ENCODE results near the gene MLPH. TPM values are rescaled to one million over a fixed set of nuclear protein-coding genes. Genes with fewer than 3 reads are reported as not detected.

Gene MLPH
- total and polyA plus RNA-seq, 4 donors: 71.0 to 295 (median 192) TPM

DNA sequence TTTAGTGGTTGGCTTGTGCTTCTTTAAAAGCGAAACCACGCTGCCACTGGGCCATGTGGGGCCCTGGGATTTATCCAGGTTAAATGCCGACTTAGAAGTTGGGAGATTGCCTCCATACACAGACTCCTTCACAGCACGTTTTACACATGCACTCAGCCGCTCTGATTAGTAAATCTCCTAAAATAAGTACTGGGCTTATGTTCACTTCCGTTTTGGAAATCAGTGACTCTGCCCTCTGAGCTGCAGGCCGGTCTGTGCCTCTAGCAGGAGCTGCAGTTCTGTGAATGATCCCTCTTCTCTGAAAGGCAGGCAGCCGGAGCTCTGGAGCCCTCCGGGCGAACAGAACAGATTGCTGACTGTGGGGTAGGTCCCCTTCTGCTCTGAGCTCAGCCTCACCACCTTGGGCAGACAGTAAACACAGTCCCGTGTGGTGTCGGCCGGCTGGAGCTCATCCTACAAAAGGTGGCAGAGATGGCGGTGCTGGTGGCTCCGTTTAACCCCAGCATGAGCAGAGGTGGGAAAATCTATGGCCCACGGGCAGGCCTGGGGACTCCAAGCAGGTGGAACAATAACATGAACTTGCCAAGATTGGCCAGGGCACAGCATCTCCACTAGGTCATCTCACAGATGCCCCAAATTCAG, 113.3 kb downstream of the MLPH start:
- 50 to 70% methylated on average over 16 of the region's 16 CpGs for WGBS, 2 donors
- no peaks in the 10 kb centered on the region for H3K36me3 ChIP-seq (ENCODE audit: control insufficient read depth in 4 of 4, insufficient read depth in 4 of 4, low read length in 4 of 4)
- TF ChIP-seq CTCF (IDR thresholded peaks at IDR 0.05; ENCODE audit: control extremely low read depth, extremely low read depth): no peak
- DNase-seq (peak; percentile 65 to 85 (median 78)), ATAC-seq (ENCODE audit: insufficient read depth, low FRiP score) (peak; percentile 47)
- H3K9ac ChIP-seq (ENCODE audit: insufficient read depth in 1 of 2, low read length in 2 of 2): peak overlapping the region in 1 of 2 donors; percentile 47
- no peaks in the 10 kb centered on the region for H3K27me3 ChIP-seq (ENCODE audit: control insufficient read depth in 3 of 3, insufficient read depth in 3 of 3, low read length in 2 of 3)
- H3K9me3 ChIP-seq (ENCODE audit: control insufficient read depth in 4 of 4, insufficient read depth in 3 of 4, low read length in 3 of 4): peaks cover 0 to 2% (median 0%) of the 10 kb centered on the region in 4 donors
- peaks cover 3 to 14% (median 5%) of the 10 kb centered on the region in 5 donors for H3K4me1 ChIP-seq (ENCODE audit: control insufficient read depth in 5 of 5, insufficient read depth in 5 of 5, low read length in 5 of 5)
- no peak overlapping the region for H3K4me3 ChIP-seq
- H3K27ac ChIP-seq (ENCODE audit: low read depth in 1 of 2, low read length in 1 of 2): peak overlapping the region; percentile 7 to 75

GRCh38 chr2:237601453-237602116, 114.5 kb downstream of the MLPH start:
- DNase-seq (no peak), ATAC-seq (ENCODE audit: insufficient read depth, low FRiP score) (no peak)
- Histone ChIP-seq H3K36me3 (ENCODE audit: control insufficient read depth in 4 of 4, insufficient read depth in 4 of 4, low read length in 4 of 4) (no peaks in the 10 kb centered on the region), H3K9ac (ENCODE audit: insufficient read depth in 1 of 2, low read length in 2 of 2) (no peak overlapping the region), H3K4me1 (ENCODE audit: control insufficient read depth in 5 of 5, insufficient read depth in 5 of 5, low read length in 5 of 5) (peaks cover 3 to 14% (median 5%) of the 10 kb centered on the region in 5 donors), H3K9me3 (ENCODE audit: control insufficient read depth in 4 of 4, insufficient read depth in 3 of 4, low read length in 3 of 4) (peaks cover 0 to 2% (median 0%) of the 10 kb centered on the region in 4 donors), H3K4me3 (no peak overlapping the region), H3K27me3 (ENCODE audit: control insufficient read depth in 3 of 3, insufficient read depth in 3 of 3, low read length in 2 of 3) (no peaks in the 10 kb centered on the region), H3K27ac (ENCODE audit: low read depth in 1 of 2, low read length in 1 of 2) (no peak overlapping the region)
- 88 to 89% methylated on average over 14 of the region's 14 CpGs for WGBS, 2 donors
- no peak for TF ChIP-seq CTCF (IDR thresholded peaks at IDR 0.05; ENCODE audit: control extremely low read depth, extremely low read depth)

DNA sequence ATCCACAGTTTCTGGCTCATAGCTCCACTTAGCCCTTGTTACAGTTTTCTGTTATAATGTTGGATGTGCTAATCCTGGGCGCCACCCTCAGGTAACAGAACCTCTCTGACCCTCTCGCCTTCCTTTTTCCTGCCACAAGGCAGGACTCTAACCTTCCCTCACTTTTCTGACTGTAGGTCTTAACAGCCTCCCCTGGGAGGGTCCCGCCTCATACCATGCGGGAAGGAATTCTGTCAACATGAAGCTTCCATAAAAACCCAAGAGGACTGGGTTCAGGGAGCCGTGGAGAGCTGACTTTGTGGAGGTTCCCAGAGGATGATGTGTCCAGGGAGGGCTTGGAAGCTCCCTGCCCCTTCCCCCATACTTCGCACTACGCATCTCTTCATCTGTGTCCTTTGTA, 115.4 kb downstream of the MLPH start:
- 90 to 95% methylated on average over 7 of the region's 7 CpGs for WGBS, 2 donors
- H3K4me1 ChIP-seq (ENCODE audit: control insufficient read depth in 5 of 5, insufficient read depth in 5 of 5, low read length in 5 of 5): peaks cover 3 to 14% (median 5%) of the 10 kb centered on the region in 5 donors
- no peaks in the 10 kb centered on the region for H3K27me3 ChIP-seq (ENCODE audit: control insufficient read depth in 3 of 3, insufficient read depth in 3 of 3, low read length in 2 of 3)
- ATAC-seq (ENCODE audit: insufficient read depth, low FRiP score): no peak
- H3K36me3 ChIP-seq (ENCODE audit: control insufficient read depth in 4 of 4, insufficient read depth in 4 of 4, low read length in 4 of 4): no peaks in the 10 kb centered on the region
- H3K27ac ChIP-seq (ENCODE audit: low read depth in 1 of 2, low read length in 1 of 2): no peak overlapping the region
- no peak overlapping the region for H3K9ac ChIP-seq (ENCODE audit: insufficient read depth in 1 of 2, low read length in 2 of 2)
- no peak for TF ChIP-seq CTCF (IDR thresholded peaks at IDR 0.05; ENCODE audit: control extremely low read depth, extremely low read depth)
- no peak for DNase-seq
- H3K9me3 ChIP-seq (ENCODE audit: control insufficient read depth in 4 of 4, insufficient read depth in 3 of 4, low read length in 3 of 4): peaks cover 0 to 2% (median 0%) of the 10 kb centered on the region in 4 donors
- H3K4me3 ChIP-seq: no peak overlapping the region

Measured in lung (tissue), 12 donors.